K562 (cell line): Measurements from ENCODE around the gene TAF11. TPM values are rescaled to one million over a fixed set of nuclear protein-coding genes. Genes with fewer than 3 reads are reported as not detected.

ENCODE experiments used
- ATAC-seq: fragments of 200-7000 bp; cut with Tn5 transposase; 3 replicates; pipeline ENCODE4 v1.9.1; 2020; ENCODE audit warnings: moderate library complexity
- Bru-seq: library from RNA; stranded (reverse); fragments of 400-500 nt; gene quantifications from one replicate; lab custom pipeline; 2021; lab: Mats Ljungman, UMichigan
- BruChase-seq, 2 experiments: library from RNA; stranded (reverse); fragments of 400-500 nt; gene quantifications; one replicate each; lab custom pipeline; 2021; lab: Mats Ljungman, UMichigan
- BruUV-seq: library from RNA; stranded (reverse); fragments of 400-500 nt; replicated peaks from 2 replicates; lab custom pipeline; 2021; lab: Mats Ljungman, UMichigan
- CTCF ChIA-PET: fragments of 300-600 bp; formaldehyde crosslinking; extraction: SDS; loops from one replicate; lab custom pipeline; 2021; ENCODE audit warnings: low intra/inter-chr PET ratio; lab: Yijun Ruan, JAX
- POLR2A ChIA-PET: fragments of 300-600, 350-650 bp; sonication (Branson Sonifier 250); formaldehyde crosslinking; extraction: SDS; loops from one replicate; lab custom pipeline; 2021; ENCODE audit warnings: antibody characterized with exemption, inconsistent platforms; lab: Yijun Ruan, JAX
- DNase-seq, 4 experiments: peaks; one replicate each; pipeline versions ENCODE4 v3.0.0 to v3.0.0-alpha.2; 2011 to 2018; ENCODE audit warnings: low spot score in 3 of 4, mixed read lengths in 3 of 4; ENCODE audit errors: extremely low read depth in 1 of 4
- FAIRE-seq: peaks from 2 replicates; lab custom pipeline; 2011; peaks lifted over from hg19 to GRCh38; lab: Jason Lieb, UNC
- H2AFZ ChIP-seq: 2 replicates; pipeline ENCODE4 v1.6.0; 2011; ENCODE audit warnings: low read depth, low read length, control low read depth, inconsistent platforms
- H3K27ac ChIP-seq: fragments of 200-600 bp; 3 replicates; pipeline ENCODE4 v1.8.0; 2011; ENCODE audit warnings: low read depth, mild to moderate bottlenecking, control low read depth, inconsistent platforms, low read length, moderate library complexity, mixed read lengths; ENCODE audit errors: extremely low read depth
- H3K27me3 ChIP-seq, 2 experiments: fragments of 300-600 bp in 1 of 2; 2 replicates in 1 of 2; 3 replicates in 1 of 2; pipeline versions ENCODE4 v1.6.0 to v1.8.0; 2011; ENCODE audit warnings: inconsistent platforms in 2 of 2, low read length in 2 of 2, mild to moderate bottlenecking in 1 of 2, mixed read lengths in 1 of 2, moderate library complexity in 1 of 2; ENCODE audit not compliant: control insufficient read depth in 2 of 2, insufficient read depth in 2 of 2
- H3K36me3 ChIP-seq: fragments of 300-600 bp; 3 replicates; pipeline ENCODE4 v1.8.0; 2011; ENCODE audit warnings: mild to moderate bottlenecking, low read length, inconsistent platforms; ENCODE audit not compliant: control insufficient read depth, insufficient read depth
- H3K4me1 ChIP-seq, 2 experiments: fragments of 200-600 bp in 1 of 2; replicated peaks in 1 of 2; 2 replicates in 1 of 2; 3 replicates in 1 of 2; pipeline versions ENCODE4 v1.5.1 to v1.8.0; 2011; ENCODE audit warnings: inconsistent platforms in 2 of 2, low read length in 2 of 2, mild to moderate bottlenecking in 1 of 2, mixed read lengths in 1 of 2, moderate library complexity in 1 of 2; ENCODE audit not compliant: control insufficient read depth in 2 of 2, insufficient read depth in 2 of 2
- H3K4me2 ChIP-seq: 2 replicates; pipeline ENCODE4 v1.6.1; 2011; ENCODE audit warnings: low read length, control low read depth, inconsistent platforms, mixed read lengths; ENCODE audit not compliant: insufficient read depth
- H3K4me3 ChIP-seq: fragments of 200-600 bp; sonication (generic), shearing (Covaris generic); 2 replicates; pipeline ENCODE4 v1.5.1; 2016; ENCODE audit warnings: control low read depth, inconsistent platforms
- H3K79me2 ChIP-seq: fragments of 200-600 bp; 3 replicates; pipeline ENCODE4 v1.8.0; 2011; ENCODE audit warnings: low read length, inconsistent platforms; ENCODE audit not compliant: control insufficient read depth, insufficient read depth
- H3K9ac ChIP-seq, 2 experiments: 2 replicates each; pipeline versions ENCODE4 v1.6.0 to v1.6.1; 2011; ENCODE audit warnings: low read depth in 2 of 2, low read length in 2 of 2, control low read depth in 1 of 2, inconsistent platforms in 1 of 2, mild to moderate bottlenecking in 1 of 2, mixed read lengths in 1 of 2; ENCODE audit not compliant: insufficient read depth in 1 of 2
- H3K9me1 ChIP-seq: one replicate; pipeline ENCODE4 v1.6.0; 2011; ENCODE audit warnings: inconsistent platforms, mild to moderate bottlenecking, low read length, moderate library complexity; ENCODE audit not compliant: control insufficient read depth, insufficient read depth
- H3K9me3 ChIP-seq: replicated peaks from 2 replicates; pipeline ENCODE4 v1.5.1; 2011; ENCODE audit warnings: low read depth, low read length, inconsistent platforms; ENCODE audit not compliant: control insufficient read depth, insufficient read depth
- H4K20me1 ChIP-seq: replicated peaks from 2 replicates; pipeline ENCODE4 v1.6.1; 2011; ENCODE audit warnings: low read length, inconsistent platforms, mixed read lengths; ENCODE audit not compliant: control insufficient read depth, insufficient read depth
- ATF7 ChIP-seq: fragments of 450-650 bp; IDR thresholded peaks from 2 replicates; pipeline ENCODE4 v1.7.1; 2014; ENCODE audit warnings: mild to moderate bottlenecking, moderate library complexity
- RBM17 ChIP-seq: fragments of 200-400 bp; formaldehyde crosslinking; IDR thresholded peaks from 2 replicates; pipeline ENCODE4 v1.6.1; 2017; ENCODE audit warnings: low read depth, mild to moderate bottlenecking, low read length, borderline replicate concordance
- SMAD2 ChIP-seq: fragments of 150-350 bp; IDR thresholded peaks from 2 replicates; pipeline ENCODE4 v1.6.1; 2014; ENCODE audit warnings: low read depth, mild to moderate bottlenecking, low read length
- TAF15 ChIP-seq: fragments of 200-400 bp; formaldehyde crosslinking; IDR thresholded peaks from 2 replicates; pipeline ENCODE4 v1.6.1; 2017; ENCODE audit warnings: mild to moderate bottlenecking, low read depth, low read length, moderate library complexity
- ZC3H11A ChIP-seq: IDR thresholded peaks from 2 replicates; pipeline ENCODE4 v1.6.1; 2012; ENCODE audit warnings: low read depth, low read length, improper control_type of control experiment
- ZNF217 ChIP-seq: sonication (generic); formaldehyde crosslinking; IDR thresholded peaks from 2 replicates; pipeline ENCODE4 v1.8.0; 2022; ENCODE audit warnings: mild to moderate bottlenecking, missing genetic modification reagents
- ZNF518B ChIP-seq: fragments of 250-450 bp; sonication (Bioruptor Pico); IDR thresholded peaks from 2 replicates; pipeline ENCODE4 v1.5.0; 2021; ENCODE audit warnings: mild to moderate bottlenecking, moderate library complexity
- WGBS: fragments of 100-300 bp; shearing (Covaris generic); methylation state at CpG from one replicate; pipeline ENCODE4 v1.1.6; 2016; ENCODE audit warnings: low coverage, mixed read lengths; ENCODE audit not compliant: insufficient coverage; ENCODE audit errors: missing lambda C conversion rate; 5-methylcytosine and 5-hydroxymethylcytosine counted together
- in situ Hi-C: fragments of 300-500 bp; cut with MboI; formaldehyde crosslinking; loops from 4 replicates; pipeline ENCODE4 v1.15.0; 2018; ENCODE audit warnings: inconsistent platforms, mixed read lengths
- intact Hi-C: fragments of 100-400 bp; cut with micrococcal nuclease; formaldehyde crosslinking; loops from 2 replicates; pipeline ENCODE4 v1.14.2; 2022
- long read RNA-seq, 3 experiments: library from polyadenylated mRNA in 2 of 3; library from RNA in 1 of 3; unstranded in 2 of 3; stranded (forward) in 1 of 3; transcript quantifications; one replicate each; pipeline ENCODE4 v2.0.0, GENCODE V29; 2019 to 2022
- polyA minus RNA-seq, 3 experiments: library from RNA; depleted of rRNA, polyadenylated mRNA; stranded (reverse); fragments of >200 nt; gene quantifications; 2 replicates each; pipeline ENCODE4 v1.2.3, GENCODE V29; 2011
- polyA plus RNA-seq, 8 experiments: library from polyadenylated mRNA; depleted of rRNA in 4 of 8; stranded (reverse) in 5 of 8; unstranded in 3 of 8; fragments of >200 nt; fragmentation: Nextera tagmentation in 2 of 8; fragmentation: Illumina TruSeq in 1 of 8; extraction: Ambion mirVana in 2 of 8; extraction: Trizol in 1 of 8; gene quantifications; 2 replicates each; pipeline versions ENCODE4 v1.2.1 to v1.2.3, GENCODE V29; 2011 to 2014; ENCODE audit warnings: inconsistent platforms in 1 of 8, missing spikeins in 1 of 8
- total RNA-seq, 7 experiments: library from RNA; depleted of rRNA in 6 of 7; stranded (reverse); fragments of >200 nt in 6 of 7; fragmentation: Illumina TruSeq in 2 of 7; extraction: Trizol in 2 of 7; gene quantifications; 2 replicates each; pipeline versions ENCODE4 v1.2.1 to v1.2.3, GENCODE V29; 2011 to 2021; ENCODE audit warnings: low replicate concordance in 1 of 7
- TF ChIP-seq, protein P1 (sequence below): fragments of 450-650 bp; IDR thresholded peaks from 2 replicates; pipeline ENCODE4 v1.7.0; 2016; ENCODE audit warnings: borderline replicate concordance

TAF11 gene, protein sequence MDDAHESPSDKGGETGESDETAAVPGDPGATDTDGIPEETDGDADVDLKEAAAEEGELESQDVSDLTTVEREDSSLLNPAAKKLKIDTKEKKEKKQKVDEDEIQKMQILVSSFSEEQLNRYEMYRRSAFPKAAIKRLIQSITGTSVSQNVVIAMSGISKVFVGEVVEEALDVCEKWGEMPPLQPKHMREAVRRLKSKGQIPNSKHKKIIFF
- total RNA-seq (2011; cell fraction: chromatin; rRNA removed; ENCODE audit: low replicate concordance), result 29.2 and 52.2 TPM in 2 replicates
- total RNA-seq (2011; cell fraction: nucleolus; rRNA removed), result 25.0 and 26.5 TPM in 2 replicates
- total RNA-seq (2011; cell fraction: nucleoplasm; rRNA removed), result 35.7 and 46.0 TPM in 2 replicates
- 40.9 and 59.3 TPM in 2 replicates for total RNA-seq (2014; rRNA removed)
- total RNA-seq (2014; rRNA removed; fragmentation: Illumina TruSeq; extraction: Trizol), result 71.9 and 83.0 TPM in 2 replicates
- total RNA-seq (2015; rRNA removed; fragmentation: Illumina TruSeq; extraction: Trizol), result 65.9 and 73.2 TPM in 2 replicates
- total RNA-seq (2021), result 49.4 and 52.7 TPM in 2 replicates
- polyA plus RNA-seq (2011; rRNA removed), result 70.6 and 91.9 TPM in 2 replicates
- 26.4 and 54.7 TPM in 2 replicates for polyA plus RNA-seq (2011; cell fraction: cytosol; rRNA removed)
- 34.5 and 45.8 TPM in 2 replicates for polyA plus RNA-seq (2011; cell fraction: nucleus; rRNA removed)
- polyA plus RNA-seq (2012), result 43.8 and 49.9 TPM in 2 replicates
- polyA plus RNA-seq (2014; fragmentation: Illumina TruSeq; extraction: Trizol), result 67.5 and 74.2 TPM in 2 replicates
- 10 to 100 TPM; 42.0 to 44.9 TPM for polyA plus RNA-seq (2014; fragmentation: Nextera tagmentation; extraction: Ambion mirVana)
- polyA plus RNA-seq (2014; rRNA removed), result 74.7 and 77.2 TPM in 2 replicates
- 30.6 and 33.4 TPM in 2 replicates for polyA minus RNA-seq (2011; rRNA and poly(A)+ RNA removed)
- polyA minus RNA-seq (2011; cell fraction: cytosol; rRNA and poly(A)+ RNA removed), result 12.2 and 14.1 TPM in 2 replicates
- polyA minus RNA-seq (2011; cell fraction: nucleus; rRNA and poly(A)+ RNA removed), result 12.3 and 18.2 TPM in 2 replicates
- Bru-seq, nascent RNA, result percentile 94 among the genes with signal in this experiment
- BruChase-seq, experiment 1, labeled RNA remaining after a 2-hour chase, result percentile 95 among the genes with signal in this experiment
- BruChase-seq, experiment 2, labeled RNA remaining after a 6-hour chase, result percentile 95 among the genes with signal in this experiment
- long read RNA-seq, experiment 1, transcript TAF11-201 (5 exons, 1,580 nt), result major isoform, 142 of 250 reads
- long read RNA-seq, experiment 1, transcript TAF11-202 (4 exons, 1,465 nt), result minor isoform, 17 of 250 reads
- long read RNA-seq, experiment 1, partial matches to known transcripts, result 61 of 250 reads
- long read RNA-seq, experiment 1, other reads (novel, unspliced or antisense), result 30 of 250 reads
- long read RNA-seq, experiment 2, transcript TAF11-201 (5 exons, 1,580 nt), result major isoform, 71 of 108 reads
- long read RNA-seq, experiment 2, partial matches to known transcripts, result 3 of 108 reads
- long read RNA-seq, experiment 2, other reads (novel, unspliced or antisense), result 29 of 108 reads
- long read RNA-seq, experiment 3, transcript TAF11-201 (5 exons, 1,580 nt), result major isoform, 55 of 98 reads
- long read RNA-seq, experiment 3, transcript TAF11-202 (4 exons, 1,465 nt), result minor isoform, 7 of 98 reads
- long read RNA-seq, experiment 3, partial matches to known transcripts, result 28 of 98 reads
- long read RNA-seq, experiment 3, other reads (novel, unspliced or antisense), result 7 of 98 reads

DNA sequence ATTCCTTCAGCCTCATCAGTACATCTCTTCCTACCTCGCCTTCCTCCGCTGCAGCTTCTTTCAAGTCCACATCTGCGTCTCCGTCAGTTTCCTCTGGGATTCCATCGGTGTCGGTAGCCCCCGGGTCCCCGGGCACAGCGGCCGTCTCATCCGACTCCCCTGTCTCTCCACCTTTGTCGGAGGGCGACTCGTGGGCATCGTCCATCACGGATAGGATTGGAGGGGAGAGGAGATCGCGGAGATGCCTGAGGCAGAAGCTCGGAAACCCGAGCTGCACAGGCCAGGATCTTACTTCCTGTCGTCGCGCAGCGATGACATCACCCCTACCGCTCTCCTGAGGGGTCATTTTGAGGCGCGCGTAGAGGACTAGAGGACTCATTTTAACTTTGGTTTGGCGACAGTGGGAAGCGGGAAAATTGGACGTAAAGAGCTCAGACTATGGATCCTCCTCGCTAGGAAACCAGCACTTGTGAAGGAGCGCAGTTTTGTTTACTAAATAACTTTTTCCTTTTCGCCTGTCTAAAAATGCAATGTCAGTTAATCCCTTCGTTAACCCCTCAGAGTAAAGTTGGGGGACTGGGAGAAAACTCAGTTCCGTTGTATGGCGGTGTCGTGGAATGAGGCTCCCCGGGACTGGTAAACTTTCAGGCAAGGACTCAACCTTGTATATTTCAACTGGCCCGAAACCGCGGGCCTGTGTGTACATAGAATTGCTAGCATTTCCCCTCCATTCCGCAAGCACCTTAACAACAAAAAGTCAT is at the start of gene TAF11:
Gene TAF11 (minus strand): TSS at position 290 of the 761 bp plus-strand sequence. CDS start 85 bp downstream, at position 205.
- H4K20me1 ChIP-seq, result 0 out of 2 replicates have a peak, but pooled peaks cover 4% of the 10 kb centered on the region
- H3K9me1 ChIP-seq, result no peaks in the 10 kb centered on the region
- H3K4me2 ChIP-seq, result peak within 1 kb of the TSS; percentile 100
- in situ Hi-C loops (no loop called here), intact Hi-C loops (loop anchor here (10.0 kb wide), 1 partner anchor 257 kb away; the partner anchor contains the start of gene TCP11)
- WGBS, result under 1% methylated on average over 43 of the region's 43 CpGs
- TSS peak; percentile 94 for BruUV-seq
- peak within 1 kb of the TSS; percentile 96 for H3K27ac ChIP-seq
- no peaks in the 10 kb centered on the region for H3K9me3 ChIP-seq
- CTCF ChIA-PET, result no interaction called here
- peaks cover 25% of the 10 kb centered on the region; the same call in 1 of the 3 replicates for H3K36me3 ChIP-seq
- H3K79me2 ChIP-seq, result peaks cover 72% of the 10 kb centered on the region
- peak within 1 kb of the TSS; percentile 80 for H3K4me3 ChIP-seq
- FAIRE-seq, result peak; percentile 97
- ATAC-seq, result peak; percentile 89
- POLR2A ChIA-PET, result interaction anchor here (0.6 to 8.6 kb wide), 23 partner anchors 9 to 1095 kb away, joined by 3 to 108 read pairs (median 3); partner anchors contain the start of gene SNRPC
- no peaks in the 10 kb centered on the region for H3K27me3 ChIP-seq
- peak within 1 kb of the TSS; percentile 89 to 96 for H3K9ac ChIP-seq
- H2AFZ ChIP-seq, result peak within 1 kb of the TSS; percentile 98
- DNase-seq, result peak; percentile 91 to 99 (median 92)
- H3K4me1 ChIP-seq, result peaks cover 11 to 19% of the 10 kb centered on the region in 2 experiments; a peak in 3 of 5 replicates
- TF ChIP-seq RBM17 (no peak), ZNF217 (CRISPR knock-in tag) (no peak), ATF7 (peak; percentile 98), ZNF518B (CRISPR knock-in tag) (no peak), ZC3H11A (no peak), SMAD2 (no peak), TAF15 (no peak)
- TF ChIP-seq, protein P1, sequence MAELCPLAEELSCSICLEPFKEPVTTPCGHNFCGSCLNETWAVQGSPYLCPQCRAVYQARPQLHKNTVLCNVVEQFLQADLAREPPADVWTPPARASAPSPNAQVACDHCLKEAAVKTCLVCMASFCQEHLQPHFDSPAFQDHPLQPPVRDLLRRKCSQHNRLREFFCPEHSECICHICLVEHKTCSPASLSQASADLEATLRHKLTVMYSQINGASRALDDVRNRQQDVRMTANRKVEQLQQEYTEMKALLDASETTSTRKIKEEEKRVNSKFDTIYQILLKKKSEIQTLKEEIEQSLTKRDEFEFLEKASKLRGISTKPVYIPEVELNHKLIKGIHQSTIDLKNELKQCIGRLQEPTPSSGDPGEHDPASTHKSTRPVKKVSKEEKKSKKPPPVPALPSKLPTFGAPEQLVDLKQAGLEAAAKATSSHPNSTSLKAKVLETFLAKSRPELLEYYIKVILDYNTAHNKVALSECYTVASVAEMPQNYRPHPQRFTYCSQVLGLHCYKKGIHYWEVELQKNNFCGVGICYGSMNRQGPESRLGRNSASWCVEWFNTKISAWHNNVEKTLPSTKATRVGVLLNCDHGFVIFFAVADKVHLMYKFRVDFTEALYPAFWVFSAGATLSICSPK, result no peak
